Measurements from ENCODE around the gene ERP27. TPM values are rescaled to one million over a fixed set of nuclear protein-coding genes. Genes with fewer than 3 reads are reported as not detected.

The ERP27 gene
- total RNA-seq, 1 experiment from 2014 or later: not detected

DNA sequence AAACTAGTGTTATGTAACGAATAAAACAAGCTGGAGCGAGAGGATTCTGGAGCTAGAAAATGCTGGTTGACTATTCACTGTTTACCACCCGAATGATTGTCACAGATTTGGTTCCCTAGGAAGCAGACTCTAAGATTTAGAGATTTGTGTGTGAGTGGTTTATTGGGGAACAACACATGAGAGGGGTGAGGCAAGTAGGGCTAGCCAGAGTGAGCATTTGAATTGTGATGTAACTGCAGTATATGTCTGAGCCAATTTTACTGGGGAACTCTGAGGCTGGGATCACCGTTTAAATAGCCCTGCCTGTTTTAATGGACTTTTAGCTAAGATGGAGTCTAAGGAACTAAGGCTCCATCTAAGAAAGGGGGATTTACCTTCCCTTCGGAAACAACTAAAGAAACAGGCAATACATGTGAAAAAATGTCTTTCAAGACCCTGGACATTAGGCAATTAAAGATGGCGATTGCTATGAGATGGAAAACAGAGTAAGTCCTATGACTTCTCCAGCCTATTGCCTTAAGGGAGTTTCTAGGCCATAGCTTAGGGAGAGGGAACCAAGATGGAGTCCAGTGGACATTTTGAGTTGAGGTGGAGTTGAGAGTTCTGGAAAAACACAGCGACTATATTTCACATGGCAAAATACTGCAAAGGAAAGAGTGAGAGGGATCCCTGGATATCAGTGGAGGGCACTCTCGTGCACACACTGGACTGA, 59.0 kb downstream of the ERP27 start (continued):
- TF ChIP-seq, protein P1, sequence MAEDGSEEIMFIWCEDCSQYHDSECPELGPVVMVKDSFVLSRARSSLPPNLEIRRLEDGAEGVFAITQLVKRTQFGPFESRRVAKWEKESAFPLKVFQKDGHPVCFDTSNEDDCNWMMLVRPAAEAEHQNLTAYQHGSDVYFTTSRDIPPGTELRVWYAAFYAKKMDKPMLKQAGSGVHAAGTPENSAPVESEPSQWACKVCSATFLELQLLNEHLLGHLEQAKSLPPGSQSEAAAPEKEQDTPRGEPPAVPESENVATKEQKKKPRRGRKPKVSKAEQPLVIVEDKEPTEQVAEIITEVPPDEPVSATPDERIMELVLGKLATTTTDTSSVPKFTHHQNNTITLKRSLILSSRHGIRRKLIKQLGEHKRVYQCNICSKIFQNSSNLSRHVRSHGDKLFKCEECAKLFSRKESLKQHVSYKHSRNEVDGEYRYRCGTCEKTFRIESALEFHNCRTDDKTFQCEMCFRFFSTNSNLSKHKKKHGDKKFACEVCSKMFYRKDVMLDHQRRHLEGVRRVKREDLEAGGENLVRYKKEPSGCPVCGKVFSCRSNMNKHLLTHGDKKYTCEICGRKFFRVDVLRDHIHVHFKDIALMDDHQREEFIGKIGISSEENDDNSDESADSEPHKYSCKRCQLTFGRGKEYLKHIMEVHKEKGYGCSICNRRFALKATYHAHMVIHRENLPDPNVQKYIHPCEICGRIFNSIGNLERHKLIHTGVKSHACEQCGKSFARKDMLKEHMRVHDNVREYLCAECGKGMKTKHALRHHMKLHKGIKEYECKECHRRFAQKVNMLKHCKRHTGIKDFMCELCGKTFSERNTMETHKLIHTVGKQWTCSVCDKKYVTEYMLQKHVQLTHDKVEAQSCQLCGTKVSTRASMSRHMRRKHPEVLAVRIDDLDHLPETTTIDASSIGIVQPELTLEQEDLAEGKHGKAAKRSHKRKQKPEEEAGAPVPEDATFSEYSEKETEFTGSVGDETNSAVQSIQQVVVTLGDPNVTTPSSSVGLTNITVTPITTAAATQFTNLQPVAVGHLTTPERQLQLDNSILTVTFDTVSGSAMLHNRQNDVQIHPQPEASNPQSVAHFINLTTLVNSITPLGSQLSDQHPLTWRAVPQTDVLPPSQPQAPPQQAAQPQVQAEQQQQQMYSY (CRISPR knock-in tag; IDR thresholded peaks at IDR 0.05): no peak
- TF ChIP-seq ATF3 (CRISPR knock-in tag; conservative IDR thresholded peaks at IDR 0.05): no peak

DNA sequence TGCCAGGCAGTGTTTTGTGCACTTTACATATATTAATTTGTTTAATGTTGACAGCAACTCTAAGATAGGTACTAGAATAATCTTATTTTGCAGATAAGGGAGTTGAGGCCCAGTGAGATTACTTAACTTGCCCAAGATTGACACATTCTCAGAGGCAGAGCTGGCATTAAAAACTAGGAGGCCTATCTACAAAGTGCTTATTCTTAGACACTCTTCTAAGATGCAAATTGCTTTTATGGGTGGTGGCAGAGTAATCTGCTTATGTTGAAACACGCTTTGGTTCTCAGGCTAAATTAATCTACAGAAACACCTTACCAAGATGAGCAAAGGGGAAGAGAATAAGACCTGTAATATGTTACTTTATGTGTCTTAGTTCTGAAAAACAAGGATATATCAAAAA, 59.8 kb downstream of the ERP27 start:
- TF ChIP-seq MAX (CRISPR knock-in tag; IDR thresholded peaks at IDR 0.05): no peak
- TF ChIP-seq NFE2L1 (CRISPR knock-in tag; IDR thresholded peaks at IDR 0.05): no peak
- TF ChIP-seq PRRX2 (CRISPR knock-in tag; IDR thresholded peaks at IDR 0.05): no peak
- ChIA-PET POLR2A (no interaction called here), CTCF (interaction anchor here (0.6 kb wide), 1 partner anchor 978 kb away, joined by 3 read pairs; no protein-coding TSS in a partner anchor)
- DNase-seq (ENCODE audit: low spot score) (no peak), ATAC-seq (no peak)
- Mint-ChIP-seq H3K4me1 (no peaks in the 10 kb centered on the region), H3K27me3 (ENCODE audit: low read depth) (no peaks in the 10 kb centered on the region), H3K27ac (no peak overlapping the region), H3K9me3 (no peaks in the 10 kb centered on the region), H3K36me3 (no peaks in the 10 kb centered on the region), H3K4me3 (no peak overlapping the region)

GRCh38 chr12:14876833-14877232, 61.5 kb downstream of the ERP27 start:
- Mint-ChIP-seq H3K9me3 (no peaks in the 10 kb centered on the region), H3K4me3 (no peak overlapping the region), H3K27ac (no peak overlapping the region), H3K27me3 (ENCODE audit: low read depth) (no peaks in the 10 kb centered on the region), H3K4me1 (no peaks in the 10 kb centered on the region), H3K36me3 (no peaks in the 10 kb centered on the region)
- ChIA-PET CTCF (interaction anchor here (1.1 kb wide), 1 partner anchor 16 kb away, joined by 3 read pairs; no protein-coding TSS in a partner anchor), POLR2A (no interaction called here)
- DNase-seq (ENCODE audit: low spot score) (no peak), ATAC-seq (no peak)
- TF ChIP-seq NR2C2 (CRISPR knock-in tag; IDR thresholded peaks at IDR 0.05) (no peak), CREM (CRISPR knock-in tag; IDR thresholded peaks at IDR 0.05) (no peak), RELA (CRISPR knock-in tag; IDR thresholded peaks at IDR 0.05; ENCODE audit: borderline replicate concordance) (no peak), CREB1 (CRISPR knock-in tag; IDR thresholded peaks at IDR 0.05) (no peak), GRHL2 (CRISPR knock-in tag; IDR thresholded peaks at IDR 0.05; ENCODE audit: insufficient replicate concordance, severe bottlenecking) (no peak), EMX1 (CRISPR knock-in tag; IDR thresholded peaks at IDR 0.05) (no peak)
- TF ChIP-seq, protein P2, sequence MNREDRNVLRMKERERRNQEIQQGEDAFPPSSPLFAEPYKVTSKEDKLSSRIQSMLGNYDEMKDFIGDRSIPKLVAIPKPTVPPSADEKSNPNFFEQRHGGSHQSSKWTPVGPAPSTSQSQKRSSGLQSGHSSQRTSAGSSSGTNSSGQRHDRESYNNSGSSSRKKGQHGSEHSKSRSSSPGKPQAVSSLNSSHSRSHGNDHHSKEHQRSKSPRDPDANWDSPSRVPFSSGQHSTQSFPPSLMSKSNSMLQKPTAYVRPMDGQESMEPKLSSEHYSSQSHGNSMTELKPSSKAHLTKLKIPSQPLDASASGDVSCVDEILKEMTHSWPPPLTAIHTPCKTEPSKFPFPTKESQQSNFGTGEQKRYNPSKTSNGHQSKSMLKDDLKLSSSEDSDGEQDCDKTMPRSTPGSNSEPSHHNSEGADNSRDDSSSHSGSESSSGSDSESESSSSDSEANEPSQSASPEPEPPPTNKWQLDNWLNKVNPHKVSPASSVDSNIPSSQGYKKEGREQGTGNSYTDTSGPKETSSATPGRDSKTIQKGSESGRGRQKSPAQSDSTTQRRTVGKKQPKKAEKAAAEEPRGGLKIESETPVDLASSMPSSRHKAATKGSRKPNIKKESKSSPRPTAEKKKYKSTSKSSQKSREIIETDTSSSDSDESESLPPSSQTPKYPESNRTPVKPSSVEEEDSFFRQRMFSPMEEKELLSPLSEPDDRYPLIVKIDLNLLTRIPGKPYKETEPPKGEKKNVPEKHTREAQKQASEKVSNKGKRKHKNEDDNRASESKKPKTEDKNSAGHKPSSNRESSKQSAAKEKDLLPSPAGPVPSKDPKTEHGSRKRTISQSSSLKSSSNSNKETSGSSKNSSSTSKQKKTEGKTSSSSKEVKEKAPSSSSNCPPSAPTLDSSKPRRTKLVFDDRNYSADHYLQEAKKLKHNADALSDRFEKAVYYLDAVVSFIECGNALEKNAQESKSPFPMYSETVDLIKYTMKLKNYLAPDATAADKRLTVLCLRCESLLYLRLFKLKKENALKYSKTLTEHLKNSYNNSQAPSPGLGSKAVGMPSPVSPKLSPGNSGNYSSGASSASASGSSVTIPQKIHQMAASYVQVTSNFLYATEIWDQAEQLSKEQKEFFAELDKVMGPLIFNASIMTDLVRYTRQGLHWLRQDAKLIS (CRISPR knock-in tag; IDR thresholded peaks at IDR 0.05; ENCODE audit: borderline replicate concordance): no peak
- TF ChIP-seq, protein P3, sequence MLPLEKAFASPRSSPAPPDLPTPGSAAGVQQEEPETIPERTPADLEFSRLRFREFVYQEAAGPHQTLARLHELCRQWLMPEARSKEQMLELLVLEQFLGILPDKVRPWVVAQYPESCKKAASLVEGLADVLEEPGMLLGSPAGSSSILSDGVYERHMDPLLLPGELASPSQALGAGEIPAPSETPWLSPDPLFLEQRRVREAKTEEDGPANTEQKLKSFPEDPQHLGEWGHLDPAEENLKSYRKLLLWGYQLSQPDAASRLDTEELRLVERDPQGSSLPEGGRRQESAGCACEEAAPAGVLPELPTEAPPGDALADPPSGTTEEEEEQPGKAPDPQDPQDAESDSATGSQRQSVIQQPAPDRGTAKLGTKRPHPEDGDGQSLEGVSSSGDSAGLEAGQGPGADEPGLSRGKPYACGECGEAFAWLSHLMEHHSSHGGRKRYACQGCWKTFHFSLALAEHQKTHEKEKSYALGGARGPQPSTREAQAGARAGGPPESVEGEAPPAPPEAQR (CRISPR knock-in tag; IDR thresholded peaks at IDR 0.05): no peak
- TF ChIP-seq, protein P1 (CRISPR knock-in tag; IDR thresholded peaks at IDR 0.05): no peak
- TF ChIP-seq, protein P4, sequence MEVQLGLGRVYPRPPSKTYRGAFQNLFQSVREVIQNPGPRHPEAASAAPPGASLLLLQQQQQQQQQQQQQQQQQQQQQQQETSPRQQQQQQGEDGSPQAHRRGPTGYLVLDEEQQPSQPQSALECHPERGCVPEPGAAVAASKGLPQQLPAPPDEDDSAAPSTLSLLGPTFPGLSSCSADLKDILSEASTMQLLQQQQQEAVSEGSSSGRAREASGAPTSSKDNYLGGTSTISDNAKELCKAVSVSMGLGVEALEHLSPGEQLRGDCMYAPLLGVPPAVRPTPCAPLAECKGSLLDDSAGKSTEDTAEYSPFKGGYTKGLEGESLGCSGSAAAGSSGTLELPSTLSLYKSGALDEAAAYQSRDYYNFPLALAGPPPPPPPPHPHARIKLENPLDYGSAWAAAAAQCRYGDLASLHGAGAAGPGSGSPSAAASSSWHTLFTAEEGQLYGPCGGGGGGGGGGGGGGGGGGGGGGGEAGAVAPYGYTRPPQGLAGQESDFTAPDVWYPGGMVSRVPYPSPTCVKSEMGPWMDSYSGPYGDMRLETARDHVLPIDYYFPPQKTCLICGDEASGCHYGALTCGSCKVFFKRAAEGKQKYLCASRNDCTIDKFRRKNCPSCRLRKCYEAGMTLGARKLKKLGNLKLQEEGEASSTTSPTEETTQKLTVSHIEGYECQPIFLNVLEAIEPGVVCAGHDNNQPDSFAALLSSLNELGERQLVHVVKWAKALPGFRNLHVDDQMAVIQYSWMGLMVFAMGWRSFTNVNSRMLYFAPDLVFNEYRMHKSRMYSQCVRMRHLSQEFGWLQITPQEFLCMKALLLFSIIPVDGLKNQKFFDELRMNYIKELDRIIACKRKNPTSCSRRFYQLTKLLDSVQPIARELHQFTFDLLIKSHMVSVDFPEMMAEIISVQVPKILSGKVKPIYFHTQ (CRISPR knock-in tag; IDR thresholded peaks at IDR 0.05): no peak

Data from WTC11 (cell line).